Colonic mucosa (tissue), 4 donors: ENCODE measurements around the gene HADHB. TPM values are rescaled to one million over a fixed set of nuclear protein-coding genes. Genes with fewer than 3 reads are reported as not detected.
A peak's percentile ranks its signal among the peaks of the same experiment; 100 is the strongest.
"Not testable (repeated sequence)": the region's sequence is repeated elsewhere in the genome, so short reads cannot be mapped to it uniquely, and the experiment has no call there.

ENCODE experiments used
- DNase-seq: peaks from one replicate; pipeline ENCODE4 v3.0.0-alpha.2; 2020
- H3K27ac ChIP-seq: fragments of 200-600 bp; one replicate; pipeline ENCODE4 v1.8.0; 2021
- H3K27me3 ChIP-seq: fragments of 200-600 bp; one replicate; pipeline ENCODE4 v1.8.0; 2021
- H3K36me3 ChIP-seq: fragments of 200-600 bp; one replicate; pipeline ENCODE4 v1.8.0; 2021
- H3K4me1 ChIP-seq: fragments of 200-600 bp; one replicate; pipeline ENCODE4 v1.8.0; 2021; ENCODE audit warnings: mild to moderate bottlenecking
- H3K4me3 ChIP-seq: fragments of 200-600 bp; one replicate; pipeline ENCODE4 v1.8.0; 2021
- H3K9ac ChIP-seq, 2 donors: one replicate each; pipeline ENCODE4 v1.7.0; 2013; ENCODE audit warnings: control low read depth in 2 of 2, low read depth in 2 of 2, low read length in 2 of 2
- H3K9me3 ChIP-seq: fragments of 200-600 bp; one replicate; pipeline ENCODE4 v1.8.0; 2021
- CTCF ChIP-seq: fragments of 200-600 bp; IDR thresholded peaks from one replicate; pipeline ENCODE4 v1.8.0; 2022; ENCODE audit warnings: antibody characterized with exemption, mild to moderate bottlenecking
- intact Hi-C: fragments of 100-400 bp; cut with DNase I; formaldehyde crosslinking; loops from one replicate; pipeline ENCODE4 v1.14.1; 2022
- total RNA-seq, 2 donors: library from RNA; stranded (reverse); fragmentation: NEBNext Ultra II Directional in 1 of 2; extraction: Animal tissue kit (Norgen Biotek cat#: 25700) in 1 of 2; gene quantifications; one replicate each; pipeline ENCODE4 v1.2.1, GENCODE V29; 2021
- donor health status: healthy.
- donor health status: DM: no; HTN: no; CAD: no.
- donor health status: DM: no; HTN: no; CAD: no.

Gene HADHB
- total RNA-seq, 2 donors from 2014 or later, result 105 to 160 TPM

DNA sequence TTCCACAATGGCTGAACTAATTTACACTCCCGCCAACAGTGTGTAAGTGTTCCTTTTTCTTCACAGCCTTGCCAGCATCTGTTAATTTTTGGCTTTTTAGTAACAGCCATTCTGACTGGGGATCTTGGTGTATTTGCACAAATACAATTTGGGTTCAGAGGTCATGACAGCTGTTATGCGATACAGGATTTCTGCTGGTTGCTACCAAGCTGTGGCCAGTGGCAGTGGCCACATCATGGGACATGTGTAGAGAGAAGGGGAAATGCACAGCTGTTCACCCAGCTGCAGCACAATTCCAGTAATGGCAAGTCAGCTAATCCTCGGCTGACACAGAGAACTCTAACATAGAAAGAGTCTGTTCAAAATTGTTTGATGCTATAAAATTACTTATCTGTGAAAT is 80.2 kb downstream of the HADHB start:
- Histone ChIP-seq H3K4me3 (no peak overlapping the region), H3K36me3 (no peaks in the 10 kb centered on the region), H3K27me3 (no peaks in the 10 kb centered on the region), H3K9me3 (no peaks in the 10 kb centered on the region), H3K27ac (no peak overlapping the region), H3K4me1 (no peaks in the 10 kb centered on the region), H3K9ac (no peak overlapping the region)
- no peak for TF ChIP-seq CTCF
- DNase-seq, result no peak
- intact Hi-C loops, result loop anchor here (10.0 kb wide), 1 partner anchor 90 kb away; no protein-coding TSS in a partner anchor

DNA sequence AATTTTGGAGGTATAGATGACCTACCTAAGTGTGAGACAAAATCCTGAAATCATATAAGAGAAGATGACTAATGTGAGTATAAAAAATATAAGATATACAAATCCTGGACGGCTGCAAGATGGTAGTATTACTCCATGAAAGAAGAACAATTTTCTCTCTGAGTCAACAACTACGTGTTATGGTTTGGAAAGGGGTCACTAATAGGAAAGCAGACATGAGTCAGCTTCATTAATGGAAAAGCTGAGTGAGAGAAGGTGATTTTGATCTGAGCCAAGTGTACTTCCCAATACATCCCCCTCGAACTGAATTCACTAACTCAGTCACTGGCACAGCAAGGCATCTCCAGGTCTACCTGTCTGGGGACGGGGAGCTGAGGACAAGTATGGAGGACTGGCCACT is 81.1 kb downstream of the HADHB start:
- H3K9ac ChIP-seq, result no peak overlapping the region
- no peaks in the 10 kb centered on the region for H3K27me3 ChIP-seq
- no peak overlapping the region for H3K27ac ChIP-seq
- DNase-seq, result no peak
- no peak overlapping the region for H3K4me3 ChIP-seq
- no peak for TF ChIP-seq CTCF
- H3K9me3 ChIP-seq, result no peaks in the 10 kb centered on the region
- no peaks in the 10 kb centered on the region for H3K4me1 ChIP-seq
- intact Hi-C loops, result loop anchor here (10.0 kb wide), 1 partner anchor 91 kb away; no protein-coding TSS in a partner anchor
- no peaks in the 10 kb centered on the region for H3K36me3 ChIP-seq

DNA sequence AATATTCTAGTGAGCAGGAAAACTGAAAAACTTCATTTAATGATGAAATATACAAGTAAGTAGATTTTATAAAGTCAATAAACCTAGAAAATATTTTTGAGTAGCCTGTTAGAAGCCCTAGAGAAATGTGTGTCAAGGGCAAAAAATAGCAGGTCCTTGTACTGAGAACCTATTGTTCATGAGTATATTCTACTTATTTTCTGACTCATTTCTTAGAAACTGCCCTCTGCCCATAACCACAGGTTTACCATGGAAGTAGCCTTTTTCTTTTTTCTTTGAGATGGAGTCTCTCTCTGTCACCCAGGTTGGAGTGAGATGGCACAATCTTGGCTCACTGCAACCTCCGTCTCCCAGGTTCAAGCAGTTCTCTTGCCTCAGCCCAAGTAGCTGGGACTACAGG is 81.8 kb downstream of the HADHB start:
- Histone ChIP-seq H3K27ac (no peak overlapping the region), H3K4me1 (no peaks in the 10 kb centered on the region), H3K27me3 (no peaks in the 10 kb centered on the region), H3K4me3 (no peak overlapping the region), H3K9me3 (no peaks in the 10 kb centered on the region), H3K9ac (no peak overlapping the region), H3K36me3 (no peaks in the 10 kb centered on the region)
- intact Hi-C loops, result loop anchor here (10.0 kb wide), 1 partner anchor 92 kb away; no protein-coding TSS in a partner anchor
- DNase-seq, result no peak
- TF ChIP-seq CTCF, result no peak

DNA sequence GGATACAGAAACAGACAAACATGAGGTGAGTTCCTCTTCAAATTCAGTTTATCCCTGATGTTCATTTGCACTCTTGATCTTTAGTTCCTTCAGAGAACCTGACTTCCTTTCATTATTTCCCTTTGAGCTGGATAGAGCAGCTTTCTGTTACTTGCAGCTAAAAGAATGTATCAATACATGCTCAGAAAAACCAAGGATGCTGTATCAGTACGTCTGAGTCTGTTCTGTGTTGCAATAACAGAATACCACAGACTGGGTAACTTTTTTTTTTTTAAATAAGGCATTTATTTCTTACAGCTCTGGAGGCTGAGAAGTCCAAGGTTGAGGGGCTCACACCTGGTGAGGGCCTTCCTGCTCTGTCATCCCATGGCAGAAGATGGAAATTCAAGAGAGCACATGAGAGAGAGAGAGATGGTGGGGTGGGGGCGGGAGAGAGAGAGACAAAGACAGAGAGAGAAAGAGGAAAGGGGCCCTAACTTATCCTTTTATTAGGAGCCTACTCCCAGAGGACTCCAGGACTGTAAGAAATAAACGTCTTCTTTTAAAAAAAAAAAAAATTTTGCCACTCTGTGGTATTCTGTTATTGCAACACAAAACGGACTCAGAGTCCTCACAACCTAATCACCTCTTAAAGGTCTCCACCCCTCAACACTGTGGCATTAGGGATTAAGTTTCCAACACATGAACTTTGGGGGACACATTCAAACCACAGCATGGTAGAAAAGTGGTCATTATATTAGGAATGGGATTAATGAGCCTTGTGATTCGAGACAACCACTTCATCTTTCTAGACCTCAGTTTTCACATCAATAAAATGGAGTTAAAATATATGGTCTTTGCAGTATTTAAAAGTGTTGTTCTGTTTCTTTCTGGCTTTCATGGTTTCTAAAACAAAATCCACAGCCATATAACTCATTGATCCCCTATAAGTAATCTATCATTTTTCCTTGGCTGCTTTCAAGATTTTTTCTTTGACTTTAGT is 82.8 kb downstream of the HADHB start:
- TF ChIP-seq CTCF, result no peak
- no peak for DNase-seq
- no peak overlapping the region for H3K4me3 ChIP-seq
- intact Hi-C loops, result loop anchor here (10.0 kb wide), 1 partner anchor 93 kb away; no protein-coding TSS in a partner anchor
- no peaks in the 10 kb centered on the region for H3K4me1 ChIP-seq
- H3K36me3 ChIP-seq, result no peaks in the 10 kb centered on the region
- no peaks in the 10 kb centered on the region for H3K27me3 ChIP-seq
- no peak overlapping the region for H3K9ac ChIP-seq
- H3K9me3 ChIP-seq, result no peaks in the 10 kb centered on the region
- no peak overlapping the region for H3K27ac ChIP-seq

DNA sequence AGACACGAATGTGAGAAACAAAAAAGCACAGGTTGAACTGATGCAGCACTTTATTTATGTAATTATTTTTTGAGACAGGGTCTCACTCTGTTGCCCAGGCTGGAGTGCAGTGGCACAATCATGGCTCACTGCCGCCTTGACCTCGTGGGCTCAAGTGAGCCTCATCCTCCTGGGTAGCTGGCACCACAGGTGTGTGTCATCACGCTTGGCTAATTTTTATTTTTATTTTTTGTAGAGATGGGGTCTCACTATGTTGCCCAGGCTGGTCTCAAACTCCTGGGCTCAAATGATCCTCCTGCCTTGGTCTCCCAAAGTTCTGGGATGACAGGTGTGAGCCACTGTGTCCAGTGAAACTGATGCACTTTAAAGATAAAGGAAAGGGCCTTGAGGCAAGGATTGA is 84.3 kb downstream of the HADHB start:
- not testable (repeated sequence) for H3K4me1 ChIP-seq, H3K36me3 ChIP-seq, DNase-seq, H3K27me3 ChIP-seq, H3K9me3 ChIP-seq, H3K27ac ChIP-seq, H3K4me3 ChIP-seq, H3K9ac ChIP-seq
- intact Hi-C loops, result loop anchor here (10.0 kb wide), 1 partner anchor 94 kb away; no protein-coding TSS in a partner anchor

DNA sequence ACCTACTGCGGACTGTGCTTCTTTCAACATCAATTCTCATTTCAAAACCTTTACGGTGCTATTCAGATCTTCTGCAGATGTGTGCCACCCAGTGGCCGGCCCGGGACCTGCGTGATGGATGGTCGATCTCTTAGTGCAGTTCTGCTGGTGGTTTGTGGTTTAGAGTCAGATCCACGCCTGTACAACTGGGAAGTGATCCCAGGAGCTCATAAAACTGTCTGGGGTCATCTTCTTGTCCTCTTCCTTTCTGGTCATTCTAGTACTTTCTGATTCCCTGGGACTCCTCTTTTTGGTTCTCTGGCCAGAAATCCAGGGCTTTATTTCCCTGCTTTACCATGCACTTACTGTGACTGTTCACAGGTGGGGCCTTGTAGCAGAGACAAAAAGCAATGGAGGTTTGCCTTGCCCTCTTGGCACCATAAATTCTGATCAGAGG is 85.4 kb downstream of the HADHB start:
- peak; percentile 91 for DNase-seq
- TF ChIP-seq CTCF, result peak; percentile 94
- Histone ChIP-seq H3K4me1 (no peaks in the 10 kb centered on the region), H3K36me3 (no peaks in the 10 kb centered on the region), H3K9me3 (no peaks in the 10 kb centered on the region), H3K27me3 (no peaks in the 10 kb centered on the region), H3K4me3 (no peak overlapping the region), H3K9ac (peak overlapping the region in 1 of 2 donors; percentile 34), H3K27ac (no peak overlapping the region)
- intact Hi-C loops, result no loop called here
